H9 (cell line): ENCODE results near the gene MFN2. TPM values are rescaled to one million over a fixed set of nuclear protein-coding genes. Genes with fewer than 3 reads are reported as not detected.

Experiments
- DNase-seq: peaks from one replicate; pipeline ENCODE4 v3.0.0-alpha.2; 2017
- H2AFZ ChIP-seq: one replicate; pipeline ENCODE4 v1.6.1; 2013; ENCODE audit warnings: mild to moderate bottlenecking, low read length, control low read depth, moderate library complexity
- H2AK5ac ChIP-seq: 2 replicates; pipeline ENCODE4 v1.6.1; 2013; ENCODE audit warnings: low read length, control low read depth, mixed read lengths; ENCODE audit not compliant: insufficient read length
- H2BK120ac ChIP-seq: one replicate; pipeline ENCODE4 v1.6.1; 2013; ENCODE audit warnings: low read depth, mild to moderate bottlenecking, low read length, control low read depth, inconsistent platforms; ENCODE audit not compliant: poor library complexity, severe bottlenecking
- H2BK12ac ChIP-seq: 2 replicates; pipeline ENCODE4 v1.6.1; 2013; ENCODE audit warnings: low read length, control low read depth, mixed read lengths, low read depth; ENCODE audit not compliant: insufficient read length
- H2BK15ac ChIP-seq: 2 replicates; pipeline ENCODE4 v1.6.1; 2013; ENCODE audit warnings: low read depth, low read length, control low read depth
- H2BK20ac ChIP-seq: one replicate; pipeline ENCODE4 v1.6.1; 2013; ENCODE audit warnings: low read depth, mild to moderate bottlenecking, low read length, control low read depth, inconsistent platforms; ENCODE audit not compliant: poor library complexity, severe bottlenecking
- H2BK5ac ChIP-seq: 2 replicates; pipeline ENCODE4 v1.6.1; 2013; ENCODE audit warnings: low read length, control low read depth, mixed read lengths; ENCODE audit not compliant: insufficient read length
- H3K14ac ChIP-seq: 2 replicates; pipeline ENCODE4 v1.6.1; 2013; ENCODE audit warnings: low read length, control low read depth; ENCODE audit not compliant: insufficient read depth
- H3K18ac ChIP-seq: 2 replicates; pipeline ENCODE4 v1.6.1; 2013; ENCODE audit warnings: low read depth, mild to moderate bottlenecking, mixed read lengths, low read length, control low read depth; ENCODE audit not compliant: insufficient read length
- H3K23ac ChIP-seq: 2 replicates; pipeline ENCODE4 v1.6.1; 2013; ENCODE audit warnings: low read length, control low read depth, mixed read lengths, low read depth; ENCODE audit not compliant: insufficient read length
- H3K23me2 ChIP-seq: 2 replicates; pipeline ENCODE4 v1.6.1; 2013; ENCODE audit warnings: low read depth, mild to moderate bottlenecking, mixed read lengths, low read length, control low read depth; ENCODE audit not compliant: insufficient read length, poor library complexity, severe bottlenecking
- H3K27ac ChIP-seq: 2 replicates; pipeline ENCODE4 v1.5.1; 2013; ENCODE audit warnings: low read length, control low read depth, mixed read lengths, low read depth; ENCODE audit not compliant: insufficient read length
- H3K27me3 ChIP-seq: 2 replicates; pipeline ENCODE4 v1.6.1; 2013; ENCODE audit warnings: low read length, control low read depth, inconsistent platforms; ENCODE audit not compliant: insufficient read depth
- H3K4ac ChIP-seq: 2 replicates; pipeline ENCODE4 v1.6.1; 2013; ENCODE audit warnings: low read depth, mild to moderate bottlenecking, control low read depth, inconsistent platforms, low read length, moderate library complexity
- H3K4me1 ChIP-seq: 2 replicates; pipeline ENCODE4 v1.6.1; 2013; ENCODE audit warnings: low read length, control low read depth, inconsistent platforms; ENCODE audit not compliant: insufficient read depth
- H3K4me2 ChIP-seq: 2 replicates; pipeline ENCODE4 v1.6.1; 2013; ENCODE audit warnings: low read length, control low read depth, mixed read lengths; ENCODE audit not compliant: insufficient read length, insufficient read depth
- H3K56ac ChIP-seq: 2 replicates; pipeline ENCODE4 v1.6.1; 2013; ENCODE audit warnings: low read depth, mild to moderate bottlenecking, mixed read lengths, low read length, control low read depth; ENCODE audit not compliant: insufficient read length
- H3K79me1 ChIP-seq: 2 replicates; pipeline ENCODE4 v1.6.1; 2013; ENCODE audit warnings: low read depth, mild to moderate bottlenecking, moderate library complexity, low read length, control low read depth, inconsistent platforms; ENCODE audit not compliant: insufficient read depth, poor library complexity, severe bottlenecking
- H3K79me2 ChIP-seq: 2 replicates; pipeline ENCODE4 v1.6.1; 2013; ENCODE audit warnings: low read length, control low read depth, inconsistent platforms; ENCODE audit not compliant: insufficient read depth
- H3K9ac ChIP-seq: 2 replicates; pipeline ENCODE4 v1.6.1; 2013; ENCODE audit warnings: low read length, control low read depth, mixed read lengths; ENCODE audit not compliant: insufficient read length; ENCODE audit errors: extremely low read depth
- H3K9me3 ChIP-seq: one replicate; pipeline ENCODE4 v1.6.1; 2013; ENCODE audit warnings: low read depth, low read length, inconsistent platforms; ENCODE audit not compliant: control insufficient read depth
- H3T11ph ChIP-seq: one replicate; pipeline ENCODE4 v1.6.1; 2013; ENCODE audit warnings: mild to moderate bottlenecking, low read length, control low read depth, inconsistent platforms
- H4K20me1 ChIP-seq: one replicate; pipeline ENCODE4 v1.6.1; 2013; ENCODE audit not compliant: control insufficient read depth, insufficient read length, insufficient read depth
- H4K5ac ChIP-seq: 2 replicates; pipeline ENCODE4 v1.6.1; 2013; ENCODE audit warnings: low read depth, mild to moderate bottlenecking, mixed read lengths, low read length, control low read depth; ENCODE audit not compliant: insufficient read length
- H4K8ac ChIP-seq: replicated peaks from 2 replicates; pipeline ENCODE4 v1.6.1; 2013; ENCODE audit warnings: low read length, control low read depth, mixed read lengths, low read depth; ENCODE audit not compliant: insufficient read length
- H4K91ac ChIP-seq: 2 replicates; pipeline ENCODE4 v1.6.1; 2013; ENCODE audit warnings: low read depth, mild to moderate bottlenecking, moderate library complexity, mixed read lengths, low read length, control low read depth; ENCODE audit not compliant: insufficient read length
- H3K27ac Mint-ChIP-seq, 3 experiments: 2 replicates in 2 of 3; 3 replicates in 1 of 3; pipeline ENCODE4 v1.8.0; 2020 to 2021; ENCODE audit warnings: mixed read lengths in 3 of 3, mild to moderate bottlenecking in 1 of 3, moderate library complexity in 1 of 3
- H3K27me3 Mint-ChIP-seq: 2 replicates; pipeline ENCODE4 v1.8.0; 2021; ENCODE audit warnings: low read depth, mild to moderate bottlenecking, moderate library complexity, mixed read lengths
- H3K36me3 Mint-ChIP-seq, 3 experiments: 2 replicates in 2 of 3; 3 replicates in 1 of 3; pipeline ENCODE4 v1.8.0; 2020 to 2021; ENCODE audit warnings: low read depth in 3 of 3, mixed read lengths in 3 of 3; ENCODE audit not compliant: insufficient read depth in 1 of 3
- H3K4me1 Mint-ChIP-seq, 2 experiments: 2 replicates each; pipeline ENCODE4 v1.8.0; 2020; ENCODE audit warnings: mixed read lengths in 2 of 2
- H3K4me3 Mint-ChIP-seq, 2 experiments: 2 replicates in 1 of 2; 3 replicates in 1 of 2; pipeline ENCODE4 v1.8.0; 2020 to 2021; ENCODE audit warnings: mild to moderate bottlenecking in 2 of 2, mixed read lengths in 2 of 2, moderate library complexity in 1 of 2
- H3K9me3 Mint-ChIP-seq, 2 experiments: 2 replicates in 1 of 2; 3 replicates in 1 of 2; pipeline ENCODE4 v1.8.0; 2020; ENCODE audit warnings: mild to moderate bottlenecking in 2 of 2, mixed read lengths in 2 of 2, moderate library complexity in 1 of 2
- CTCF ChIP-seq: fragments of 200-600 bp; sonication (generic); conservative IDR thresholded peaks from 3 replicates; pipeline ENCODE4 v1.8.0; 2021; ENCODE audit warnings: antibody characterized with exemption, mild to moderate bottlenecking
- WGBS: extraction: QIAGEN DNeasy Blood & Tissue Kit; methylation state at CpG from one replicate; pipeline ENCODE4 v1.1.7; 2013; ENCODE audit warnings: missing lambda C conversion rate, low lambda C conversion rate, mixed read lengths; ENCODE audit not compliant: insufficient read length; ENCODE audit errors: extremely low coverage; 5-methylcytosine and 5-hydroxymethylcytosine counted together
- total RNA-seq: library from RNA; stranded (reverse); gene quantifications from 2 replicates; pipeline ENCODE4 v1.2.1, GENCODE V29; 2021

The MFN2 gene
- total RNA-seq, 1 experiment from 2014 or later = 61.4 TPM

DNA sequence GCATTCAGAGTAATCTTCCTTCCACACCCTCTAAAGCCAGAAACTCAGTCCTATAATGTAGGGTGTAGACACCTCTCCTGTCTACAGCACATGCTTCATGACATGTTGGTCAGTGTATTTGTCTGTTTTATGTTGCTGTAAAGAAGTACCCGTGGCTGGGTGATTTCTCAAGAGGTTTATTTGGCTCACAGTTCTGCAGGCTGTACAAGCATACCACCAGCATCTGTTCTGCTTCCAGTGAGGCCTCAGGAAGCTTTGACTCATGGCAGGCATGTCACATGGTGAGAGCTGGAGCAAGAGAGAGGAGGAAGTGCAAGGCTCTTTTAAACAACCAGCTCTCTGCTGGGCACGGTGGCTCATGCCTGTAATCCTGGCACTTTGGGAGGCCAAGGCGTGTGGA, 33.6 kb upstream of the MFN2 start:
- no peak overlapping the region for H2BK120ac ChIP-seq
- Mint-ChIP-seq H3K27me3 (no peaks in the 10 kb centered on the region; the same call in 1 of the 2 replicates), H3K4me3 (no peak overlapping the region), H3K36me3 (peaks cover 22 to 52% (median 37%) of the 10 kb centered on the region in 3 experiments), H3K27ac (peak overlapping the region in 1 of 3 experiments; percentile 73; a peak in 1 of 7 replicates), H3K4me1 (peaks cover 24 to 25% of the 10 kb centered on the region in 2 experiments), H3K9me3 (peaks cover 2 to 3% of the 10 kb centered on the region in 2 experiments; a peak in 2 of 5 replicates)
- no peak overlapping the region for H2AFZ ChIP-seq
- H2BK12ac ChIP-seq = no peak overlapping the region
- no peak overlapping the region for H2BK5ac ChIP-seq
- no peak overlapping the region for H3K18ac ChIP-seq
- no CpG with 5 or more reads among the region's 3 CpGs for WGBS
- no peak overlapping the region for H3K4me2 ChIP-seq
- H3K27ac ChIP-seq = no peak overlapping the region
- H3K79me2 ChIP-seq = no peaks in the 10 kb centered on the region
- peaks cover 4% of the 10 kb centered on the region for H4K20me1 ChIP-seq
- H3T11ph ChIP-seq = no peak overlapping the region
- H3K9ac ChIP-seq = no peak overlapping the region
- no peak overlapping the region for H4K5ac ChIP-seq
- H2AK5ac ChIP-seq = no peak overlapping the region
- no peak overlapping the region for H3K4ac ChIP-seq
- no peak for TF ChIP-seq CTCF
- H3K9me3 ChIP-seq = no peaks in the 10 kb centered on the region
- no peak overlapping the region for H4K91ac ChIP-seq
- H2BK20ac ChIP-seq = no peak overlapping the region
- H3K27me3 ChIP-seq = no peaks in the 10 kb centered on the region
- no peaks in the 10 kb centered on the region for H3K79me1 ChIP-seq
- no peak overlapping the region for H4K8ac ChIP-seq
- no peak for DNase-seq
- H3K23ac ChIP-seq = no peak overlapping the region
- H3K56ac ChIP-seq = no peak overlapping the region
- no peaks in the 10 kb centered on the region; the same call in 1 of the 2 replicates for H3K4me1 ChIP-seq
- no peak overlapping the region for H3K14ac ChIP-seq
- H2BK15ac ChIP-seq = no peak overlapping the region
- no peaks in the 10 kb centered on the region for H3K23me2 ChIP-seq
